ENCODE results near the gene SPOCK1.

Gene SPOCK1

GRCh38 chr5:137282216-137282615 is 216.9 kb downstream of the SPOCK1 start:
- no peak for DNase-seq (ENCODE audit: low read depth)
- TF ChIP-seq CTCF (IDR thresholded peaks at IDR 0.05; ENCODE audit: control insufficient read depth, extremely low read depth, insufficient read depth): no peak
- no peak overlapping the region for H3K4me3 ChIP-seq (ENCODE audit: low read depth, low read length)

GRCh38 chr5:137281201-137281600 is 217.9 kb downstream of the SPOCK1 start:
- DNase-seq (ENCODE audit: low read depth): no peak
- H3K4me3 ChIP-seq (ENCODE audit: low read depth, low read length): no peak overlapping the region
- no peak for TF ChIP-seq CTCF (IDR thresholded peaks at IDR 0.05; ENCODE audit: control insufficient read depth, extremely low read depth, insufficient read depth)

- H3K4me3 ChIP-seq (ENCODE audit: low read depth, low read length): no peak overlapping the region
- TF ChIP-seq CTCF (IDR thresholded peaks at IDR 0.05; ENCODE audit: control insufficient read depth, extremely low read depth, insufficient read depth): no peak
- DNase-seq (ENCODE audit: low read depth): no peak
Observed at GRCh38 chr5:137280656-137281055, 218.5 kb downstream of the SPOCK1 start.

- H3K4me3 ChIP-seq (ENCODE audit: low read depth, low read length): no peak overlapping the region
- DNase-seq (ENCODE audit: low read depth): no peak
- TF ChIP-seq CTCF (IDR thresholded peaks at IDR 0.05; ENCODE audit: control insufficient read depth, extremely low read depth, insufficient read depth): no peak
Observed at GRCh38 chr5:137279521-137280231, 219.4 kb downstream of the SPOCK1 start.

- no peak overlapping the region for H3K4me3 ChIP-seq (ENCODE audit: low read depth, low read length)
- no peak for TF ChIP-seq CTCF (IDR thresholded peaks at IDR 0.05; ENCODE audit: control insufficient read depth, extremely low read depth, insufficient read depth)
- DNase-seq (ENCODE audit: low read depth): no peak
Observed at GRCh38 chr5:137278476-137278875, 220.7 kb downstream of the SPOCK1 start.

GRCh38 chr5:137275083-137275482 is 224.0 kb downstream of the SPOCK1 start:
- TF ChIP-seq CTCF (IDR thresholded peaks at IDR 0.05; ENCODE audit: control insufficient read depth, extremely low read depth, insufficient read depth): no peak
- DNase-seq (ENCODE audit: low read depth): no peak
- H3K4me3 ChIP-seq (ENCODE audit: low read depth, low read length): no peak overlapping the region

- H3K4me3 ChIP-seq (ENCODE audit: low read depth, low read length): no peak overlapping the region
- no peak for TF ChIP-seq CTCF (IDR thresholded peaks at IDR 0.05; ENCODE audit: control insufficient read depth, extremely low read depth, insufficient read depth)
- DNase-seq (ENCODE audit: low read depth): no peak
Observed at GRCh38 chr5:137273511-137273910, 225.6 kb downstream of the SPOCK1 start.
